NOMO-1 treated with dmso at 0.1 percent for 144 hours (cell line): ENCODE results near the gene TEAD1.
A peak's percentile ranks its signal among the peaks of the same experiment; 100 is the strongest.

ENCODE experiments used
- DNase-seq: peaks from one replicate; lab custom pipeline; 2025; ENCODE audit not compliant: unreplicated experiment; lab: John Stamatoyannopoulos, UW

TEAD1 gene

DNA sequence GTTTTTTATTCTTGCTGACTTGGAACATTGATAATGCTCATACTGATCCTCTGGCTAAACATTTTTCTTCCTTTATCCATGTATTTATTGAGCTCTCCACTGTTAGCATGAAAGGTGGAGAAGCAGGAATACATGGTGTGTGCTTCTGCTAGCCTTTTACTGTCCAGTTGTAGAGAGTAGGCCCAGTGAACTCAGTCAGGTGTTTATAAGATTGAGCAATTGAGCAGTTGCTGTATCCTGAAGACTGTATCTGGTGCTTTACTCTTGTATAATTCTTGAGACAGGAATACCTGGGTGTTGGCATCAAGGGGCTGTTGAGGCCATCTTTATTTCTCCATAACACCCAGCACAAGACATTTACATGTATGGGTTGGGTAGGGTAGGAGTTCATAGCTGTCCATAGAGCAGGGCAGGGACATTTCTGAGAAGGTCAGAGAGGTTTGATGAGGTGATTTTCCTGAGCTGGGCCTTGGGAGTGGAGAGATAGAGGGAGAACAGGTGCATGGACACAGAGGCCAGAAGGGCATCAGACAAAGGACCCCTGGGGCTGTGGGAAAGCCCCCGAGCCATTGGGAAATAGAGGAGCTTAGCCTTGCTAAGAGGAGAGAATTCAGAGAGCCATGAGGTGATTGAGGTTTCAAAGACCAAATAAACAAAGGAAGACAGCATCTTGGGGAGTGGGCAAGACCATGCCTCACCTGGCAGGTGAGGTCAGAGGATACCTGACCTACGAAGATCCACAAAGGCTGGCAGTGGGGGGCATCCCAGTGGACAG lies 155.5 kb downstream of the TEAD1 start:
- no peak for DNase-seq

DNA sequence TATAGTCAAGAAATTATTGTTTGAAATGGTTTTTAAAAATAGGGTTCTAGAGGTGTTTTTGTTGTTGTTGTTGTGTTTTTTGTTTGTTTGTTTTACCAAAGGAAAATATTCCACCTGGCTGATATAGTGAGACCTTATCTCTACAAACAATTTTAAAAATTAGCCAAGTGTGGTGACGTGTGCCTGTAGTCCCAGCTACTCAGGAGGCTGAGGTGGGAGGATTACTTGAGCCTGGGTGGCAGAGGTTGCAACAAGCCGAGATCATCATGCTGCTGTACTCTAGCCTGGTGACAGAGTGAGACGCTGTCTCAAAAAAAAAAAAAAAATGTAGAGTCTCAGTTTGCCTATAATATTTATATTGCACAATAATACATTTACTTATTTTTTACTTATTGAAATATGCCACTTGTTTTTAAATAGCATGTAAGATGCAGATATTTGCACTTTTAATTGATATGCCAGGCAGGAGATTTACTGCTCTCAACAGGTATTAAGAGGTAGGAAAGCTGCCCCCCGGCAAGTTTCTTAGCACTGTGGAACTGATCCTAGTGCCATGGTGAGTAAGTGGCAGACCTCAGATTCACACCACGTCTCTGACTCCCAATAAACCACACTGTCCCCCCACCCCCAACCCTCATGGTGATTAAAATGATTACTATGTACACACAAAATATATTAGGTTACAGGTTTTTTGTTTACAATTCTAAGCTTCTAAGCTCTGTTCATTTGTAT lies 157.4 kb downstream of the TEAD1 start:
- no peak for DNase-seq

DNA sequence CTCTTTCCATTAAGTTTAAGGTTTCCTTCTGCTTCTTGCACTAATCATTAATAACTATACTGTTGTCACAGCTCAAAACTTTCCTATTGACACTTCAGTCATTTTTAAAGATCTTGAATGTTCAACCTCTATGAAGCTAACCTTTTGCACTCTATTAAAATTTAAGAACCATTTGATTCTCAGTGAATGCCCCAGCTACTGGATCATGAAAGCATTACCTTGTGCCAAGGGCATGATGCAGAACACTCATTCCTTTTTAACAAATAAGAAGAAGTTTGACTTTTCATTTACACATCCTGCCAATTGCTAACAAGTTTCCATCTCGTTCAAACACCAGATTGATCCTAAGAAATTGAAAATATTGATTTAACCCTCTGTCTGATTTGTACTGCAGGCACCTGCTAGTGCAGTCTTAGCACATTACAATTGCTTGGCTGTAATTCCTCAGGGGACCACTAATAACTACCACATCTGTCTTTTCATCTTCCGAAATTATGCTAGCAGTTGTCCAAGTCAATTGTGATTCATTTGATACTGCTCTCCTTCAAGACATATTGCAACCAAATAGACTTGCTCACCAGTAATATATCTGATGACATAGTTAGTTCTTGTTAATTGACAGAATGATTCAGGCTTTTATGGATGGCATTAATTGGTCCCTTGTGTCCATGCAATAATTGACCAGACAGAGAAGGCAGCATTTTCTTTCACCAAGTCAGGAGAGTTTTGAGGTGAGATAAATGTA lies 158.4 kb downstream of the TEAD1 start:
- no peak for DNase-seq

DNA sequence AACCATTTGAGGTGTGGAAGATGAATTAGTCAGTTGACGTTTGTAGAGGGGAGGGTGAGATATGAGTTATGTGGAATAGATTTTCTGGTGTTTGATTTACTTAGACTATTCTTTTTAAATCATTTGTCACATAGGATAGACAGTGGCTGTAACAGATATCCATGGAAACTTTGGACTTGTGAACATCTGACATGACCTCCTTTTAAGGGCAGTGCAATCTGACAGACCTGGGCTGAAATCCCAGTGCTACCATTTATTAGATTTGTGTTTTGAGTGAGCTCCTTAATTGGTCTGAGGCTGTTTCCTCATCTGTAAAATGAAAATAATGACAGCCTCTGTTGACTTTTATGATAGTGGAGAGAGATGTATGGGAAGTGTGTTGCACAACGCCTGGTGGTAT lies 159.9 kb downstream of the TEAD1 start:
- DNase-seq: no peak

DNA sequence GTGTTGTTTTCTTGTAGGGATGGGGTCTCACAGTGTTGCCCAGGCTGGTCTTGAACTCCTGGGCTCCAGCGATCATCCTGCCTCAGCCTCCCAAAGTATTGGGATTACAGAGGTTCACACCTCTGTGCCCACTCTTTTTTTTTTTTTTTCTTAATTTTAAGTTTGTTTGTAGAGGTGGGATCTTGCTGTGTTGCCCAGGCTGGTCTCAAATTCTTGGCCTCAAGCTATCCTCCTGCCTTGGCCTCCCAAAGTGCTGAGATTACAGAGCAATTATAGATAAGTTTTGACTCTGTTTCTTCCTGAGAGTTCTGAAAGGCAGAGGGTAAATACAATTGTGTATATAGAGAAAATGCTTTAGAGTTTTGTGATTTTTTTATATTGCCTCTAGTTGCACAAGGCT lies 160.4 kb downstream of the TEAD1 start:
- no peak for DNase-seq

DNA sequence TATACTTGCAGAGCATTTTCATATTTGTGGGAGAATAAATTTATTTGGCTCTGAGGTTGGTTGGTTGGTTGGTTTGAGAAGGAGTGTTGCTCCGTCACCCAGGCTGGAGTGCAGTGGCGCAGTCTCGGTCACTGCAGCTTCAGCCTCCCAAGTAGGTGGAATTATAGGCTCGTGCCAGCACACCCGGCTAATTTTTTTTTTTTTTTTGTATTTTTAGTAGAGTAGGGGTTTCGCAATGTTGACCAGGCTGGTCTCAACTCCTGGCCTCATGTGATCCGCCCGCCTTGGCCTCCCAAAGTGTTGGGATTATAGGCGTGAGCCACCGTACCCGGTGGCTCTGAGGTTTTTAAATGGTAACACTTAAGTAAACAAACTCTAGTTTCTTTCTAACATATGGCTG lies 161.1 kb downstream of the TEAD1 start:
- no peak for DNase-seq

DNA sequence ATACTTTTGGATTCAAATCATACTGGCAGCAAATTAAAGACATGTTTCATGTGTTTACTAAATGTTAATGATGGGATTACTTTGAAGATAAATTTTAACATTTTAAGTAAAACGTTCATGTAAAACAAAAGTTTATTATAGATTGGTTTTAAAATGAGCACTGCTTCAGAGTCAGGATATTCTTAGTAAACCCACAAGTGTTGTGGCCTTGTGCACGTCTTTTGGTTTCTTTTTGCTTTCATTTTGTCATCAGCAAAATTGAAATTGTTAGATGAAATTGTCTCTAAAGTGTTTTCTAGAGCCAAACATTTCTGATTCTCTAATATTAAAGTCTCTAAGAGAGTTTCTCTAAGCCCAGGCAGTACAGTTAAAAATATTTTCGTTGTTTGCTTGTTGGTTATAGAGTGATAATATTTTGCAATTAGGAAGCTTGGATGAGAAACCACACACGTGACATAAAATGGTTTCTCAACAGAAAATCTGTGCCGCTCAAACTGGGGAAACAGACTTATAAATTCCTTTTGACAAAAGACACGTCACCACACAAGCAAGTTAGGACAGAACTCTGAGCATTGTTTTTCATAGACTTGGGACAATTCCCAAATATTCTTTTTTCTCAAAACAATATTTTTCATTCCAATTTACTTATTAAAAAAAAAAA lies 164.4 kb downstream of the TEAD1 start:
- no peak for DNase-seq

DNA sequence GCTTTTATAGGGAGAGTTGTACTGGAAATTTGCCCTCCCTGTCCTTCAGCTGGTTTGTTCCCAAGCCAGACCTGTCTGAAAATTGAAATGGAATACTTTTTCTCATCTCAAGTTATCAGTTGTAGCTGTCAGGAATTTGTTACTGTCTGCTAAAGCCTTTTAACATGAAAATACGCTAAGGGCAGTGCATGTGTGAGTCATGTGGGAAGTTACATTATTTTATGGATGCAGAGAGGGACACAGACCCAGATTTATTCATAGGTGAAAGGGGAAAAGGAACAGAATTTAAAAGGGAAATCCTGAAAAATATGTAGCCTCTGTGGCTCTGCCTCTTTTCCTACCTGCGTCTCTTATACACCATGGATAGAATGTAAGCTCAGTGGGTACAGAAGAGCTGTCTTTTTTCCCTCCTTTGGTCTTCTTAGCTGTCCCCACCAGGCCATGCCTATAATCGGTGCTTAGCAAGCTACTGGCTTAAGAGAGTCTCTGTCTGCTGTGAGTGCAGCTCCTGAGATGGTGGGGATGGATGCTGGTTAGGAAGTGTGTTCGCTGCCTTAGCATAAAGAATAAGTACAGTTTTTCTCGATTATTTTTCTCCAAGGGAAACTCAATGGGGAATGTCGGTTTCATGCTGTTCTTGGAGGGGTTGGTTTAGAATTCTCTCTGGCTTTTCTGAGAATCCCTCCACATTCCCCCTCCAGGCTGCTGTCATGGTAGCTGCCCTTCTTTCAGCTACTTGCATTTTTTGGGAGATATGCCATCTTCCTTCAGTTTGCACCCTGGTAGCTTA lies 166.8 kb downstream of the TEAD1 start:
- no peak for DNase-seq

DNA sequence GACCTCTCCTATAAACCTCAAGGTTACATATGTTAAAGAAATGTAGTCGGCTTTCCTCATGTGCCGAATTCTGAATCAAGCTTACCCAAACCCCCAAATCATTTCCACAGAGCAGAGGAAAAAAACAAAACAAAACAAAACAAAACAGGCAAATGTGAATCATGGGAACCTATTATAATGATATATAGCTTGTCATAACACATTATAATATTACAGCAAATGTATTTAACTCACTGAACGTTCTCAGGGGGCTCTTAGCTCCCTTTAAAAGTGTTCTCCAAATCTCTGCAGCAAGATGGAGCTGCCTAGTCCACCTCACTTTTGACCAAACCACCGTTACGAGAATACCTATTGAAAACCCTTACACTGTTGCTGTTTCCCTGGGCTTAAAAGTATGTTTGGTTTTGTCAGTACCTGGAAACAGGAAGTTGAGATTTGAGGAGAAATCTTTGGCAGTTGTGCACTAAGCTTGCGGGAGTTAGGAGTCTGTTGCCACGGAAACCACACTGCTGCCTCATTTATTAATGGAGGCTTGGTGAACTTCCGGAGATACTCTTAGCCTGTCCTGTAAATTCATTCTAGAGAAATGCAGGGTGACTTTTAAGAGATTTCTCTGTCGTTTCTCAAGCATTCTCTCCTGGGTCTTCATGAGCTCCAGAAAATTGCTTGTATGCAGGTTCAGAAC lies 167.9 kb downstream of the TEAD1 start:
- DNase-seq: peak; percentile 9

DNA sequence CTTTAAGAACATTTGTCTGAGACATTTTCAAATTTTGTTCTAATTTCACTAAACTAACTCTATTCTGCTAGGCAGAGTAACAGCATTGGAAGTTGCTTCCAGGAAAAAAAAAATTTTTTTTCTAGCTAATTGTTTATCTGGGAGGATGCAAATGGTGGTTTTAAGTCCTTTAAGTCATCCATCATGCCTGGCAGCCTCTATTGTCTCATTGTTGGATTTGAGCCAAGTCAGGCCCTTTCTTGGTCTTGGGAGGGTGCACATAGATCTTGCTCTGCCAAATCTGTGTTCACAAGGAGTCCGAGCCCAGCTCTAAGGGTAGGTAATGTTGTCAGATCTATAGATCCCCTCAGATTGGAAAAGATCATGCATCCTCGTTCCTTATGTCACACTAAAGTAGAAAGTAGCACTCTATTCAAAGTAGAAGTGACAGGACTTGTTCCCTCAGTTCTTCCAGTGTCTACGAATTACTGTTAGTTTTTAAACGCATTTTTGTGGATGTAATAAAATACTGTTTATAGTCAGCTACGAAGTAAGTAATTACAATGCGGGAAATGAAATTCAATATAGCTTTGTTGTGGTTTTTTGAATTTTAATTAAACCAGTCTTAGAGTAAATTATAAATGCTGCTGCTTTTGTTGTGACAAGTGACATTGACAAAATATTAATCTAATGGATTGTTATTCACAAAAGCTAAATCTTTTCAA lies 168.9 kb downstream of the TEAD1 start:
- DNase-seq: no peak

DNA sequence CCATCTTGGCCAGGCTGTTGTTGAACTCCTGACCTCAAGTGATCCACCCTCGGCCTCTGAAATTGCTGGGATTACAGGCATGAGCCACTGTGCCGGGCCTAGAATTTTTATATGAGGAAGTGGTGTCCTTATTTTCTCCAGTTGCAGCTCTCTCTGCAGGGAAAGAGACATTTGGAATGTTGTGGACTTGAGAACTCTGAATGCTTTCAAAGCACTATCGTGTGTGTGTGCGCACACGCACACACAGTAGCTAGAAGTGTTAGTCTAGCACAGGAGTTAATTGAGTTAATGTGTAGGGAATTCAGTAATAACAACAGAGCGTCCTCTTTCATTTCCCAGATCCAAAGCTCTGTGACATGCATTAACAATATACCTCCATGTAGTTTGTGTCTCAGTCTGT lies 170.9 kb downstream of the TEAD1 start:
- no peak for DNase-seq

DNA sequence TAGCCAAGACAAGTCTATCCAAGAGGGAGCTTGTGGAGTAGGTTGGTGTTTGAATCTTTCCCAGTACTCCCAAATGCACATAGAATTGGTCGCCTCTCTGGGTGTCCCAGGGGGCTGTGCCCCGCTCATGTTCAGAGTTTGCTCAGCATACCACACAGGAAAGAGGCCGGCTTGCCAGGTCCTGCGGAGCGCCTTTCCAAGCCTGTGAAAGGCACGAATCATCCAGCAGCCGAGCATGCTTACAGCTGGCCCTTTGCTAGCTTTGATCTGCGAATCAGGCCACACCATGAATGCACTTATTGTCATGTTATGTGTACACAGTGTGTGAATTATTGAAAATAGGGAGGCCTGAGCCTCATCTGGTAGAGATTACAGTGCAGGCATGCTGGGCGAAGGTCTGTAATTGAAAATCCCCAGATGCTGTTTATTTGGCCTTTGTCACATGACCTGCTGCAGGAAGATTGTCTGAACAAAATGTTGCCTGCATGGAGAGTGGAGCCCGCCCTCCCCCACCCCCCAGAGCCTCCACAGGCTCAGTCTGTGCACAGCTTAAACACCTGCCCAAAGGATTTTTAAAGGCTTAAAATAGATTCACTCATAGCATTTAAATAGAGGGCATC lies 171.6 kb downstream of the TEAD1 start:
- no peak for DNase-seq

DNA sequence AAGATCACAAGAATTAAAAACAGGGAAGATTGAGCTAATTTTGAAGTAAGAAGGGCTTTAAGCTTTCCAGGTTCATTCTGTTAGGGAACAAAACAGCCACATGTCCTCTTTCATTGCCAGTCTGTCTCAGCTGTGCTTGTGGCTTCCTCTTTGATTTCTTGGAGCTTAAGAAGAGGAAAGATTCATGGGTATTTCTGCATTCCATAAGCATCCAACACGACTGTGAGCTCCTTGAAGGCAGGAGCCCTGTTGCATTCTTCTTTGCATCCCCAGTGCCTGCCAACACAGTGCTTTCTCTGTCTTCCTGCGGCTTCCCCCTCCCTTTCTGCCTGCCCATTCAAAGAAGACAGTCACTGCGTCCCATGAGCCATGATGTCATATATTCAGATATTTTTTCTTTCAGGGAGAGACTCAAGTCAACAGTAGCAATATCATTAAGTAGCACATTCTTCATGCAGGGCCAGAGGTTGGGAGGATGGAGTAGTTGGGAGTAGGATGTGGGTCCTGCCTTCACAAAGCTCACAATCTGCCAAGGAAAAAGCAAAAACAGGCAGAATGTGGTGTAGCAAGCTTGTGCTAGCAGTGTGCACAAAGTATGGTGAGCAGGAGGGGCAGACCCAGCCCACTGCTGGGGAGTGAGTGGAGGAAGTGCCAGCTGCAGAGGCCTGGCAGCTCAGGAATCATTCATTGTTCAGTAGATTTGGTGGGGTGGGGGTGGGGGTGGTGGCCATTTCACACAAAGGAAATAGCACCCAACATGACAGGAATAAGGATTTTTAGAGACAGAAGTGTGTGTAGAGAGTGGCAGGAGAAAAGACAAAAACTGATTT lies 172.8 kb downstream of the TEAD1 start:
- no peak for DNase-seq

DNA sequence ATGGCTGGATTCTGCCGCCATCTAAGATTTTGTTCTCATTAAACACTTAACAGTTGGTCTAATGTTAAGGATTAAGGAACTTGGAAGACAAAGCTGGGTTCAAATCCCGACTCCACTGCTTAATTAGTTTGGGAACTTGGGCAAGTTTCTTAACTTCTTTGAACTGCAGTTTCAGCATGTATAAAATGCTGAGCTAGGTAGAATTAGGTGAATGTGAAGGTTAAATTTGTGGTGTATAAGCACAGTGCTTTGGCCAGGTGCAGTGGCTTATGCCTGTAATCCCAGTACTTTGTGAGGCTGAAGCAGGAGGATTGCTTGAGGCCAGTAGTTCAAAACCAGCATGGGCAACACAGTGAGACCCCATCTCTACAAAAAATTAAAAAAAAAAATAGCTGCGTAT lies 174.2 kb downstream of the TEAD1 start:
- no peak for DNase-seq

DNA sequence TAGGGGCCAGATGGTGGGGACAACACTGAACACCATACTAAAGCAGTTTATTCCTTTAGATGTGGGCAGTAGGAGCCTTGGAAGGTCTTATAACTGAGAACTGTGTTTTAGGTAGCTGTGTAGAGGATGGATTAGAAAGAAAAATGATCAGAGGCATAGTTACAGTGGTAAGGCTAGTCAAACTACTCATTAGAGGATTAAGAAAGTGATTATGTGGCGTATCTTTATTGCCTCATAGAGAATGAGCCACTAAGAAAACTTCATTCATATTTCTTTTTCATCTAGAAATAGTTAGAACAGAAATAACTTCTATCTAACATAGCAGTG lies 179.1 kb downstream of the TEAD1 start:
- DNase-seq: no peak

DNA sequence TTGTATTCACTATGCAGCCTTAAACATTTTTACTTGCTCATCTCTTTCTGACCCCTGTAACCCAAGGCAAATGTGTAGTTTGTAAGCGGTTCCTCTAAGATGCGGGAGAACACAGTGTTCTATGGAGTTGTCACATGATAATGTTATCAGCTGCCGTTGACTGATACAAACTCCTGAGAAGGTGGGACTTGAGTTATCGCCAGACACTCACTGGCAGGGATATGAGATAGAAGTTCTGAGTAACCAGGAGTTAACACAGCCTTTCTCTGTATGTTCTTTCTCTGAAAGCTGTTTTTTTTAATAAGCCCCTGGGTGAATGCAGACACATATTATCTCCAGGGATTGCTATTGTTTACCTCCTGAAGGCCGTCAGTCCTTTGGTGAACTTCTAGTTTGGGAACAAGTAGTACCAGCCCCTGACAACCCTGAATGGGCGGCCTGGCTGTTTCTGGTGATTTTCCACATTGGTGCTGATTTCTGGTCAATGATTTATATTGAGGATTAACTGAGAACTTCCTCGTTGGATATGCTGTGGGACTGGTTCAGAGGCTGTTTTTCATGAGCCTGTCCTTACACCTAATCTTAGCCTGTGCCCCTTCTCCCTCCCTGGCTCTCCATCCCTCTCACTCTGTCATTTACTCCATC lies 179.6 kb downstream of the TEAD1 start:
- DNase-seq: no peak

DNA sequence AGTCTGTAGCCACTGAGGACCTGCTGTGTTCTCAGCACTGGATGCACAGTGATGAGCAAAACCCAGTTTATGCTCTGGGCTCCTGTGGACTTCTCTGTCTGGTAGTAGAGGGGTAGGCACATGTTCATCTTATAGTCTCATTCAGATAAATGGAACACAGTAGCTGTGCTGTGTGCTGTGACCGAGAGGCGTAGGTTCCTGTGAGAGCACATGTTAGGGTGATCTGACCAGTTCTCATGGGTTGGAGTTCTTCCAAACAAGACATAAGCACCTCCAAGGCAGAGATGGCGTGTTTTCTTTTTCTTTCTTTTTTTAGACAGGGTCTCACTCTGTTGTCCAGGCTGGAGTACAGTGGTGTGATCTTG lies 180.1 kb downstream of the TEAD1 start:
- DNase-seq: no peak

DNA sequence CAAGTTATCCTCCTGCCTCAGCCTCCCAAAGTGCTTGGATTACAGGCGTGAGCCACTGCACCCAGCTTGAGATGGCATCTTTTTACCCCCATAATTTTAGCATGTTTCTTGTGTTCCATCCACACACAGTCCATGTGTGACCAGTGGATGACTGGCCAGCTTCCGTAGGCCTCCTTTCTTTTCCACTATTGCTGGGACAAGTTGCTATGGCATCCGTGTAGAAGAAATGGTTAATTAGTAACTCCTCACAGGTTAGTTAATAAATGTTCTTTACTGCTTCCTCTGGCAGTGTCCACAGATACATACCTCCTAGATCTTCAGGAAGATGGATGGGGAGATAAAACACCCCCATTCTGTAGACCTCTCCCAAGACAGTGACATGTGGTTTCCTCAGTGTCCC lies 180.6 kb downstream of the TEAD1 start:
- DNase-seq: no peak
